GM18861 (cell line): ENCODE results near the gene RERE.

Experiments used
- ATAC-seq: cut with Tn5 transposase; IDR thresholded peaks from one replicate; pipeline ENCODE4 v1.9.1; 2021; ENCODE audit not compliant: unreplicated experiment

RERE gene

DNA sequence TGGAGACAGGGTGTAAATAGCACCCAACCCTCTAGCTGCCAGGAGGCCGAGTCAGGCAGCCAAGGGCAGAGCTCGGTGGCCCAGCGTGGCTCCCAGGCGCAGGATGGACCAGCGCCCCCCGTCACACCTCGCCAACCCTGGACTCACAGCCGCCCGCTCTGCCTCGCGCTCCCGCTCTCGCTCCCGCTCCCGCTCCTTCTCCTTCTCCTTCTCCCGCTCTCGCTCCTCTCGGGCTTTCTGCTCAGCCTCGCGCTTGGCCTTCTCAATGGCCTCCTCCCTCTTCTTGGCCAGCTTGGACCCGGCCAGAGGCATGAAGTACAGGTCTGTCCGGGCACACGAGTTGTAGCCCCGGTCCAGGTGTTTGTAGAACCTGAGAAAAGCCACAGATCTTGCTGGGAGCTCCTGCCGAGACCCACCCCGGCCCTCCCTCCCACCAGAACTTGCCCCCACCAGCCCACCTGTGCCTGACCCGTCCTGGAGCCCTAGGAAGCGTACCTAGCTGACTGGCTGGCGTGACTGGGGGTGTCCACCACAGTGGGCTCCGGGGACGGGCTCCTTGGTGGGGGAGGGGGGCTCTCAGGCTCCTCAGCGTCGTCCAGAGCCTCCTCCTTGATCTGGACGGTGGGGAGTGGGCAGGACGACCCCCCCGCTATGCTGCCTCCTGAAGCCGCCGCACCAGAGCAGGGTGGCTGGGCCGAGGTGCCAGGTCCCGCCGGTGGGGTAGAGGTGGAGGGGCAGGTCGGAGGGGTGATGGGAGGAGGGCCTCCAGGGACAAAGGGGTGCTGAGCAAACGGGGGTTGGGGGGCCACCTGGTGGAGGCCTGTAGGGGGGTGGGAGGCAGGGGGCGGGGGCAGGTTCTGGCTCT, 457.6 kb downstream of the RERE start:
- ATAC-seq: no peak

DNA sequence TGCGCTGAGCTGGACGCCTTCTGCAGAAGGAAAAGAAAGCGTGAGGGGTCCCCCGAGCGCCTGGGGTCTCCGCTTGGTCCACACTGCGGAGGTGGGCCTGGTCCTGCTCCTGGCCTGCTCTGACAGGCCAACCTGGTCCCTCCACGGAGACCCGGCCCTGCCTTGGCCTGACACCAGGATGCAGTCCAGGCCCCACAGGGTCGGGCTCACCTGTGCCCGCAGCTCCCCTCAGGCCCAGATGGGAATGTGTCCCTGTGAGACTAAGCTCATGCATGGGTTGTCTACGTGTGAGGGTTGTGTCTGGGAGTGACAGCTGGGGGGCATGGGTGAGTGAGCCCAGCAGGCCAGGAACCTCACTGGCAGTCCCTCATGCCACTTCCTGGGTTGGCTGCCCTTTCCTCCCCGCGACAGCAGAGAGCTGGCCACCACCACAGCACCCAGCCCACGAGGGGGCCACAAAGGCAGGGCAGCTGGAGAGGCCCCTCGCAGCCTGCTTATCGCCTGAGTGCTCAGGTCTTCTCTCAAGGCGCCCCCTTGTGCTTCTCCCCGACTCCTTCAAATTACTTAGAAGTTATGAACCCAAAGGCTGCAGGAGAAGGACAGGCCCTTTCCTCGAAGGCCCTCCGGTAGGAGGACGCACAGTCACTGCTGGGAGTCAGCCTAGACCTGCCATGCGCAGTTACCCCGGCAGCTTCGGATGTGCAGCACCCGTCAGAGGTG, 458.4 kb downstream of the RERE start:
- ATAC-seq: no peak

DNA sequence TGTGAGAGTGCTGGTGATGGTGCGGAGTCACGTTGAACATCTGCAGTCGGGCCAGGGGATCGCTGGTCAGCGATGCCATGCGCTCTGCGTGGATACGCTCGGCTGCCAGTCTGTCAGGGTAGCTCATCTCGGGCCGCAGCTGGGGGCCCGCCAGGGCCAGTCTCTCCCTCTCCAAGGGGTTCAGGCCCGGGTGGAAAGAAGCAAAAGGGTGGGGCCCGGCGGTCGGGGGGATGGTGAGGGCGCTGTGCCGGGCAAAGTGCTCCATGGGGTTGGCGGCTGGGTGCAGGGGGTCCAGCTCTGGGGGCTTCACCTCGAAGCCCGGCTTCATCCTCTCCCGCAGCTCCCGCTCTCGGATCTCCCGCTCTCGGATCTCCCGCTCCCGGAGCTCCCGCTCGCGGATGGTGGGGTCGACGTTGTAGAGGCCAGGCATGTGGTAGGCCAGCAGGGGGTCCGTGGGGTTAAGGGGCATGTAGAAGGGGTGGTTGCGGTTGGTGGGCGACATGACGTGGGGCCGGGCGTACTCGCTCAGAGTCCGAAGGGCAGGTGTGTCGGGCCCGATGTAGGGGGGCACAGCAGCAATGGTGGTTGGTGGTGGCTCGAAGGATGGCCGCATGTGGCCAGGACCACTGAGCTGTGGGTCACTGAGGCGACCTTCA, 459.1 kb downstream of the RERE start:
- ATAC-seq: no peak

DNA sequence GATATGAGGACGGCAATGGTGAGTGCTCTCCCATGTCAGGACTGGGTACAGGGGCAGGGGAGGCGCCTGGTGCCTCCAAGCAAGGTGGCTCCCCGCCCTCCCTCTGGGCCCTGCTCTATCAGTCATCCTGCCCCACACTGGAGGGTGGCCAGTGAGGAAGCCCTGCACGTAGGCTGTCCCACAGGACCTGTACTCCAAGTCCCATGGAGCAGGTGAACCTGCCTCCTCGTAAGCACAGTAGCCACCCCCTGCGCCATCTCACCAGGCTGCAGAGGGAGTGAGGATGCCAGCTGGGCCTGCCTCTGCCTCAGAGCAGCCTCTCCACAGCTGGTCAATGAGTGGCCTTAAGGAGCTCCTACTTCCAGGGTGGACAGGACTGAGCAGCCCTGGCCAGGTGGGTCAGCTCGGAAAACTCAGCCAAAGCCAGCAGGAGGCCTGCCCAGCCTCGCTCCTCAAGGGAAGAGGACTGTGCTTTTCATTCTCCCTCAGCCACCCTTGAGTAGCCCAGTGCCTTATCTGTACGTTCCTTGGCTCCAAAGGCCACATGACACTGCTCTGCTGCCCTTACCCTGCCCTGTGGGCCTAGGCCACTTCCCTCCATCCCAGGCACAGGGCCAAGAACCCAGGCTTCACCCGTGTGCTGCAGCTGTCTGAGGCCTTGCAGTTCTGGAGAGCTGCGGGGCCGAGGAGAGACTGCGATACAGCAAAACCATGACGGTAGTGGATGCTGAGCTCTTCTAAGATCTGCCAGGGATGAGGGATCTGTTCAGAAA, 459.9 kb downstream of the RERE start:
- ATAC-seq: no peak

DNA sequence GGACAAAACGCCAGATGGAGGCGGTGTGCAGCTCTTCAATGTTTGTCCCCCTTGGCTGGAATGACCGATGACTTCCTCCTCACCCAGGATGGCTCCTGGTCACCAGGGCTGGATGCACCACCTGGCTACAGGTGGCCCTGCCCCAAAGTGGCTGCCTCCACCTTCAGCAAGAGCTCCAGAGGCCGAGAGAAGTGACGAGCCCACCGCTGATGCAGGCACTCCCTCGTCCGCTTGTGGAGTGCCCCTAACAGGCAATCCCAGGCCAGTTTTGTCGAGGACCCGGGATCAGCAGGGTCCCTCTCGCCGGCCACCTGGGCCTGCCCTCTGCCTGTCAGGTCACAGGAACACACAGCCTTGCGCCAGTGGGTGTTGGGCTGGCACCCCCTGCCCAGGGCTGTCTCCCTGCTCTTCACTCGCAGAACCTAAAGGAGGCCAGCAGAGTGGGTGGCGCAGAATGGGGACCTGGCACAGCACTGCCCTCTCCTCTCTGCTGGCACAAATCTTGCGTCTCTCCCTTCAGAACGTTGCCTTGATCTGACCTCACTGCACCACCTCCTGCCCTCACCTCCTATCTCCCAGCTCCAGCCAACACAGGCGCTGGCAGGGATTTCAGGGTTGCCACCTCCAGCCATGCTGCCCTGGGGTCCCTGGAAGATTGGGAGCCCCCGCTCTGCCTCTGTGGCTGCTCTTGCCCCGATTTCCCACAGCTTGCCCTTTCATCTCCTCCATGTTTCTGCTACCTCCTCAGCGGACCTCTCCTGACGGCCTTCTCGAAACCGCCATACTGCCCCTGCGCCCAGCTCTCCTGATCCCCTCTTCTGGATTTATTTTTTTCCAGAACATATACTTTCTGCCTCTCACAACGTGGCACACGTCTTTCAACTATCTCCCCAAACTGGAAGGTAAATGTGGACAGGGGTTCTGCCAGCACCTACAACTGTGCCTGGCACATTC, 460.9 kb downstream of the RERE start:
- ATAC-seq: no peak

DNA sequence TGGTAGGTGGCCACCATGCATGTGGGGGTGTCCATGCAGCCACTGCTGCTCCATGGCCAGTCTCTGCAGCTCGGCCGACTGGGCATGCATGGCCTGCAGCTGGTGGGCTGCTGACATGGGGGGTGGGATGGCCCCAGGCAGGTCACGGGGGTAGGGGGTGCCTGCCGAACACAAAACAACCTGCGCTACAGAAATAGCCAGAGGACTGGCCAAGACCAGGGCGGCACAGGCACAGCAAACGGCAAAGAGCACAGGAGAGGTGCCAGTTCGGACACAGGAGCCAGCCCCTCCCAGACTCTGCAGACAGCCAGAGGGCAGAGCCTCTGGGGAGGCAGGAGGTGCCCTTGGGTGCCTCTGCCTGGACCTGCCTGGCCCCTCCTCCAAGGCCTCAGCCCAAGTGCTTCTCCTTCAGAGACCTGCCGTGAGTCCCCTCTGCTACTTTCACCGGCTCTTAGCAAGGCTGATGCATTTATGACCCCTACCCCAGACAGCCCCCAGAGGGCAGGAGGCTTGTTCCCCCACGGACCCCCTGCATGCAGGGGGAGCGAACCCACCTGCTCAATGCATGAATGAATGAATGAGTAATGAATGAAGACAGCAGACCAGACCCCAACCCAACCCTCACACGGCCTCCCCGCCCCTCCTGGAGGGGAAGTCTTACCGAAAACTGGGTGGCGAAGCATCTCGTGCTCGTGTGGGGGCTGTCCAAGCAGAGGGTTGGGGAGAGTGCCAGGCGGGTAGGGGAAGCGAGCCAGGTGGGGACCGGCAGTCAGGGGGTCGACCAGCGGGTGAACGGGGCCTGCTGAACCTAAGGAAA, 461.8 kb downstream of the RERE start:
- no peak for ATAC-seq

DNA sequence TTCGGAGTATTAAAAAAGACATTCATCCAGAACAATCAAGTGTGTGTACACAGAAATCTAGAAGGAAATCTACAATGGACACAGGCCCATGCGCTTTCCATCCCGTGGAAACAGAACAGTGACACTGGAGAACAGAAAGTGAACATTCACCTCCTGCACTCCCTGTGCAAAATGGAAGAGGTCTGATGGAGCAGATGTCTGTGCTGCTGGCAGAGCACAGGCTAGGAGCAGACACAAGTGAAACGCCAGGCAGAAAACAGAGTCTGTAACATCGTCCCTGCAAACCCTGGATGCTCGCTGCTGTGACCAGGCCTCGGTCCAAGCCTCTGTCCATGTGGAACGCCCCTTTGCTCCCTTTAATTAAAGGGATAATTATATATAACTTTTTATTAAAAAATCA, 463.4 kb downstream of the RERE start:
- no peak for ATAC-seq

DNA sequence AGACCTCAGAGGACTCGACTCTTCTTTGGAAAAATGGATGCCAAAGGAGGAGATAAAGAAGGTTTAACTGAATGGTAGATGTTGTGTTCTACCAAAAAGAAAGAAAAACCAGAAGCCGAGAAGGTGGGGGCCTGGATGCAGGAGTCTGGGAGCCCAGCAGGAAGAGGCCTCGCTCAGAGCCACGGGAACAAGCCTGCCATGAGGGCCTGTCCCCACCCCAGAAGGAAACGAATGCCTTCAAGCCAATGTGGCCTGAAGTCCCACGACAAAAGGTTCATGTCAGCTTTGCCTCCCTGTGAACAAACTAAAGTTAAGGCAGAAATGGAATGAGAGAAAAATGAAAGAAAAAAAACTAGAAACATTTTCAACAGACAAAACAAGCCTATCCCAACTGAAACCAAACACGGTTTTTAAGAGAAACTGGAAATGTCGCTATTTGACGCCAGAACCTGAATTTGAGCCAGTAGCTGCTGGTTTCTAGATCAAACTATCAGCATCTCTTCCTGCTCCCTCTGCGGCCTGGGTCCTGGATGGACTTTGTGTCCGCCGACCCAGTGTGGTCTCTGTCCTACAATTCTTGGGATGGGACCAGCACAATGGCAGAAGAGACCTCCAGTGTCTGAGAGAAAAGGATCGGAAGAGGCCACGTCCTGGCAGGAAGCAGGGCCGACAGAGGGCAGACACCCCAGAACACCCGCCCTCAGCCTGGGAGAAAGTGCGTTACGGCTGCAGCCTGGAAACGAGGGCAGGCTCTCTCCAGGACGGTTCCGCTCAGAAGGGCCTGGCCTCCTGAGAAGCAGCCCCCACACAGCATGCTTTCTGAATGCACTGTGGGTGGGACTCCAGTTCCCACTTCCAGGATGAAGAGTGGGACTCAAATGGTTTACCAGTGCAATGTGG, 464.3 kb downstream of the RERE start:
- ATAC-seq: no peak

DNA sequence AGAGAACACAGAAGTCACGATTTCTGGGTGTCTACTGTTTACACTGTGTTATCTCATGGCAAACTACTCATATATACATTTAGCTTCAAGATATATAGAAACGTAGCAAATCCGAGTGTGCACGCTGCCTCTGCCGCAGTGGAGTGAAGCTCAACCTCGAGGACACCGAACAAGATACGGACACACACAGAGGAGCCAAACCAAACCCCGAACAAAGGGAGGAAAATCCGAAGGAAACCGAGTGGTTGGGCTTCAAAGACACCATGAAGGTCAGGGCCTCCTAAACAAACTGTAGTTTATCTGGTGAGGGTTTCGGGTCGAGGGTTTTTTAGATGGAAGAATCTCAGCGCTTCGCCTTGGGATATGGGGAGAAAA, 465.0 kb downstream of the RERE start:
- no peak for ATAC-seq

DNA sequence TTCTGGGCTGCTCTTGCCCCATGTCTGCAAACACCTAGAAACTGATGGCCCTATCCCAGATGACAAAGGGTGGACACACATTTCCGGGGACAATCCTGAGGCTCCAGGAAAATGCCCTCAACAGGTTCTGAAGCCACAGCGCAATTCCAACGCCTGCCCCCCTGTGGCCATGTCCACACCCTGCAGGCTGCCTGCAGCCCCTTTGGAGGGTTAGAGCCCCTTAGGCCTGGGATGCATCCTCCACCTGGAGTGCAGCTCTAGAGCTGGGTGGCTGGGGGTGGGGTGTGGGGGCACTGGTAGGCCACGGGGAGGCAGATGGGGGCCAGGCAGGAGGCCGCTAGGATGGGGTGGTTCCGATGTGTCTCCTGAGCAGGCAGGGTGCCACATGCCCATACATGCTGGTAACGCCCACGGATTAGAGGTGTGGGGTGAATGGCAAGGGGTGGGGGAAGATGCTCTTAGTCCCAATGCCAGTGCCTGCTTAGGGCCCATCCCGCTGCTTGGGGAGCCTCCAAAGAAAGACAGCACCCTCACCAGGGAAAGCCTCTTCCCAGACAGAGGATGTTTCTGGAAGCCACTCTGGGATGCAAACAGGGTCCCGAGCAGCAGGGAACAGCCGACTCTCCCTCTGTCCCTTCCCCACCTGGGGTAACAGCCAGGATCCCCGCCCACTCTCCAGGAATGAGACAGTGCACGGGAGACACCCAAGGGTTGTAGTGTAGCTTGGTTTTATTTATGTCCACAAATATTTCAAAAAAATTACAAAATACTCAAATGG, 465.6 kb downstream of the RERE start:
- no peak for ATAC-seq

DNA sequence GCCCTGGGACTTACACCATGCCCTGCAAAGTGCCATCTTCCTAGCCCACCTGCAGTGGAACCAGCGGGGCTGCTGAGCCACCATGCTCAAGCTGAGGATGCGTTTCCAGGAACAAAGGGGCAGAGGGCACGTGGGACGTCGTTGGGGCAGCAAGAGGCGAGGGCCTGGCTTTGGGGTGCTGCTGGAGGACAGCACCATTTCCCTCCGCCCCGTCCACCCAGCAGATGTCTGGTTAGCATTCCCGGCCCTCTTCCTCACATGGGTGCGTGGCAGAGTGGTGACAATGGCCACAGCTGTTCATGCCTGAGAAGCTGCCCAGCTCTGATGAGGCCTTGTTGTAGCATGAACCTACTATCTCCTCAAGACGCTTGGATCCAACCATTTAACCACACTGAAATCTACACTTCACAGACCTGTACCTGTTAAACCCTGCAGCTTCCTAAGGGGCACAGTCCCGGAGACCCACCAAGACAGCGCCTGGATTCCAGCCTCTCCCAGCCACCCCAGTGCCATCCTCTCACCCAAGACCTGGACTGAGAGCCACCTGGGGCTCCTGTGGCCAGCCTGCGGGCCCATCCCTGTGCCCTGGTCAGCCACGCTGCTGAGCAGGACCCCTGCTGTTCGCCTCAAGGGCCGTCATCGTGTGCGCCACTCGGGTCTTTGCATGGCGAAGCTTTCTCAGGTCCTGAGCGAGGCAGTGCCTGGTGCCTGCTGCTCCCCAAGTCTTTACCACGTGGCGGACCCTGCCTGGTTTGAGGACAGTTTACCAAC, 466.3 kb downstream of the RERE start:
- no peak for ATAC-seq

DNA sequence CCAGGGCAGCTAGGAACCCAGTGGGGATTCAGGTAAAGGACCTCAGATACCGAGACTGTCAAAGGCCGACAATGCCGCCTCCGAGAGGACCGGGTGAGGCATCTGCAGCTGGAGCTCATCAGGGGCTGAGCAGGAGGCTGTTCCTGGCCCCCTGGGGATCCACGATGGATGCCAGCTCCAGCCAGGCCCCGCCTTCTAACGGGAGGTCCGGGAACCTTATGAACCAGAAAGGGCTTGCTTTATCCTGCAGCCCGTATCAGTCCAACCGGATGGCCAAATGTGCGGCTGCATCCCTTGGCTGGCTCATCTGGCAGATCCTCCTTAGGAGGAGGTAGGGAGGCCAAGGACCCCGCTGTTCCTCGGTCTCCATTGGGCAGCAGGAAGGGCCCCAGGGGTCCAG, 467.5 kb downstream of the RERE start:
- no peak for ATAC-seq

DNA sequence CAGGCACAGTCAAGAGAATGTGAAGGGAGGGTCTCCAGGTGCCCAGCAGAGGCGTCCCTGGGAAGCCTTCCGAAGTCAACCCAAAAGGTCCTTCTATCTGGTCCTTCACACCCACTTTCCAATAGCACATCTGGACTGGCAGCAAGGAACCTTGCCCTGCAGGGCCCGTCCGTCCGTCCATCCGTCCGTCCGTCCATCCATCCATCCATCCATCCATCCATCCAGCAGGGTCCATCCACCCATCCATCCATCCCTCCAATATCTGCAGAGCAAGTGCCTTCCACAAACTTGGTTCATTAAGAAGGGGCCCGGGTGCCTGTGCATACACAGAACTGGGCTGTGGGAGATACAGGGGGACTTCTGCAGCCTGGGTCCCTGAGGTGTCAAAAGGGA, 468.0 kb downstream of the RERE start:
- no peak for ATAC-seq

DNA sequence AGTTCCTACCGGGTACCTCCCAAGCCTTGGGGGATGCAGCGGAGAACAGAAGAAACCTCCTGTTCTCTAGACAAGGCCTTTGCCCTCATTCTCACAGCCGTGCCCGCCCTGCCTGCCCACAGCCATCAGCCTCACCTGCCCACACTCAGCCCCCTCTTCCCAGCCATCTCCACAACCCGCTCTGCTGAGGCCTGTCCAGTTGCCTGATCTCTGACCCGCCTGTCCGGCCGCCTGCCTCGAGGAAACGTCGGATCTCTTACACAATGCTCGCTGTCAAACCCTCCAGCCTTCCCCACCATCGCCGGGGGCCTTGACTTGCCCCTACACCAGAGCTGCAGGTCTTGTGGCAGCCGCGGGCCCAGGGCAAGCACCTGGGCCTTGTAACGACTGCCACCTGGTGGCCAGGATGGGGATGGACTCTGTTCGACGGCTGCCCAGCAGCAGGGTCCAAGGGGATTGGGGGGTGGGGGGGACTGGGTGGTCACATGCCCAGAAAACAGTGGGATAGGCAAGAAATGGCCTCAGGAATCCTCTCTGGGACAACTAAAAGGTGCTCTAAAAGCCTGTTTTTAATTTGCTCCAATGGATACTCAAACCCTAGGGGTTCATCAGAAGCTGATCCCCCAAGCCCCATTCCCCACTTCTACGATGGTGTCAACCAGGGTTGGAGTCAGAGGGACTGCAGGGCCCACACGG, 468.5 kb downstream of the RERE start:
- ATAC-seq: no peak

DNA sequence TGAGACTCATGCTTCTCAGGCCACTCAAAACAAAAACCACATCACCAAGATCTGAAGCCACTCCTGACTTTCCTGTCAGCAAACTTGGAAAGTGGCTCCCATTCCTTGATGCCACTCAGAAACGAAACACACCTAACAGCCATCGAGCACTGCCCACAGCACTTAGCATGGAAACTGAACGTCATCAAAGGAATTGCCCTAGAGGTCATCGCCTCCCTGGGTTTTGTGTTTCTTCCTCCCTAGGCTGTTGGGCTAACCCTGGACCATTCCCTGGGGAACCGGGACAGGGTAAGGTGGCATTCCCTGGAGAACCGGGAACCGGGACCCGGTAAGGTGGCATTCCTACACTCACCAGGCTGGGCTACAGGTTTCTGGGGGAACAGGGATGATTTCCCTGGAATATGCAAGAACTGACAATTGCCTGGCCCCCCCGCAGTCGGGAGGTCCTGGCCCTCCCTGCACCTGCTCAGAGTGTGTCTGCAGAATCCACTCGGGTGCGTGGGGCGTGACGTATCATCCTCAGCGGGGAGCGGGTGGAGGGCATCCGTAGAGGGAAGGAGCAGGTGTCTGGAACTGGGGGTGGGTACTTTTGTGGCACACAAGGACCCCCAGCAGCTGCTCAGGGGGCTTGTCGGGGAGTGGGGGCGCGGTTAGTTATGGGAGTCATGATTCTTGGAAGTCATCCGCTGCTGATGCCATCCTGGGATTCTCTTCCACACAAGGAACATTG, 469.2 kb downstream of the RERE start:
- no peak for ATAC-seq

DNA sequence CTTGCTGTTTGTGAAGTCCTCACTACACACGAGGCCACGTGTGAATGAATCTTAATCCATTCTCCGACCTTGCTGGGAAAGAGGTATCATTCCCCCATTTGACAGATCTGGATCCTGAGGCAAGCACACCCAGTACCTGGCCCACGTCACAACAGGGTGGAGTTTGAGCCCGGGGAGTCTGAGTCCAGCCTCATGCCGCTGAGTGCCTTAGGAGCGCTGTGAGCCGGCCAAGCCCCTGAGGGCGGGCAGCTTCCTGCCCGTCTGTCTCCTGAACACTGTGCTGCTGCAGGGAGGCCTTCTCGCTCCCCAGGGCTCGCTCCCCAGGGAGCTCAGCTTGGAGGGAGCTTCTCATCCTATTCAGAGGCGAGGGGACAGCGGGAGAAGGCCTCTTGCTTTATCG, 469.8 kb downstream of the RERE start:
- no peak for ATAC-seq
